Gastroesophageal sphincter (tissue), 3 donors: ENCODE results near the gene HSD17B13.

Experiments
- CTCF ChIP-seq, 4 experiments: fragments of 200-600 bp in 2 of 4; fragments of 450-650 bp in 2 of 4; sonication (generic) in 1 of 4; IDR thresholded peaks; one replicate each; pipeline ENCODE4 v1.5.1; 2017 to 2019; ENCODE audit warnings: antibody characterized with exemption in 4 of 4, mild to moderate bottlenecking in 2 of 4, moderate library complexity in 2 of 4
- EP300 ChIP-seq: sonication (generic); formaldehyde crosslinking; IDR thresholded peaks from one replicate; pipeline ENCODE4 v1.6.1; 2017; ENCODE audit warnings: antibody characterized with exemption, mild to moderate bottlenecking
- POLR2A ChIP-seq, 2 donors: fragments of 450-650 bp; IDR thresholded peaks; one replicate each; pipeline ENCODE4 v1.6.1; 2017; ENCODE audit warnings: antibody characterized with exemption in 2 of 2, mild to moderate bottlenecking in 2 of 2, moderate library complexity in 1 of 2
- POLR2AphosphoS5 ChIP-seq: sonication (generic); formaldehyde crosslinking; IDR thresholded peaks from one replicate; pipeline ENCODE4 v1.6.1; 2017; ENCODE audit warnings: antibody characterized with exemption

- no peak for TF ChIP-seq CTCF (IDR thresholded peaks at IDR 0.05)
- no peak for TF ChIP-seq POLR2A (IDR thresholded peaks at IDR 0.05)
- TF ChIP-seq EP300 = no peak
- no peak for TF ChIP-seq POLR2AphosphoS5
These were observed 55.7 kb downstream of the HSD17B13 start for GRCh38 chr4:87266986-87267385.
